Esophagus squamous epithelium (tissue), 5 donors: Measurements from ENCODE around the gene CD44. TPM values are rescaled to one million over a fixed set of nuclear protein-coding genes. Genes with fewer than 3 reads are reported as not detected.

Source experiments
- DNase-seq: peaks from one replicate; lab custom pipeline; 2025; lab: John Stamatoyannopoulos, UW
- H3K27ac ChIP-seq, 4 donors: fragments of 200-600 bp; sonication (generic); one replicate each; pipeline ENCODE4 v1.5.1; 2016 to 2019; ENCODE audit warnings: mild to moderate bottlenecking in 1 of 4
- H3K27me3 ChIP-seq, 4 donors: fragments of 200-600 bp; sonication (generic); 1 replicate in 3 of 4; 2 replicates in 1 of 4; pipeline versions ENCODE4 v1.5.1 to v1.6.0; 2017 to 2021; ENCODE audit warnings: antibody characterized with exemption in 1 of 4
- H3K36me3 ChIP-seq, 3 donors: fragments of 200-600 bp; sonication (generic); one replicate each; pipeline ENCODE4 v1.5.1; 2016 to 2019
- H3K4me1 ChIP-seq, 3 donors: fragments of 200-600 bp; sonication (generic); one replicate each; pipeline ENCODE4 v1.5.1; 2017 to 2019
- H3K4me3 ChIP-seq, 4 donors: fragments of 200-600 bp; sonication (generic); 1 replicate in 3 of 4; 2 replicates in 1 of 4; pipeline ENCODE4 v1.5.1; 2016 to 2019; ENCODE audit warnings: mild to moderate bottlenecking in 2 of 4, moderate library complexity in 1 of 4
- H3K9me3 ChIP-seq, 3 donors: fragments of 200-600 bp; sonication (generic); one replicate each; pipeline ENCODE4 v1.5.1; 2016 to 2019
- POLR2A ChIP-seq, 4 donors: fragments of 450-650 bp; IDR thresholded peaks; one replicate each; pipeline ENCODE4 v1.6.1; 2017; ENCODE audit warnings: antibody characterized with exemption in 4 of 4, mild to moderate bottlenecking in 4 of 4, moderate library complexity in 3 of 4
- WGBS, 2 donors: methylation state at CpG; one replicate each; pipeline ENCODE4 v1.1.5; 2018; 5-methylcytosine and 5-hydroxymethylcytosine counted together
- intact Hi-C: fragments of 100-400 bp; cut with DNase I; formaldehyde crosslinking; loops from one replicate; pipeline ENCODE4 v1.15.0; 2022
- total RNA-seq, 4 donors: library from RNA; depleted of rRNA; stranded (reverse); fragments of >200 nt; gene quantifications; one replicate each; pipeline ENCODE4 v1.1.0, GENCODE V29; 2016
- TF ChIP-seq, protein P1 (sequence below), 6 experiments: fragments of 450-650 bp in 4 of 6; fragments of 200-600 bp in 2 of 6; sonication (generic) in 2 of 6; IDR thresholded peaks; one replicate each; pipeline ENCODE4 v1.5.1; 2016 to 2019; ENCODE audit warnings: antibody characterized with exemption in 6 of 6, mild to moderate bottlenecking in 4 of 6, moderate library complexity in 4 of 6
- donor health status: DM: yes; HTN: yes; CAD: no.

CD44 gene
- total RNA-seq, 4 donors from 2014 or later, result 418 to 565 (median 463) TPM

DNA sequence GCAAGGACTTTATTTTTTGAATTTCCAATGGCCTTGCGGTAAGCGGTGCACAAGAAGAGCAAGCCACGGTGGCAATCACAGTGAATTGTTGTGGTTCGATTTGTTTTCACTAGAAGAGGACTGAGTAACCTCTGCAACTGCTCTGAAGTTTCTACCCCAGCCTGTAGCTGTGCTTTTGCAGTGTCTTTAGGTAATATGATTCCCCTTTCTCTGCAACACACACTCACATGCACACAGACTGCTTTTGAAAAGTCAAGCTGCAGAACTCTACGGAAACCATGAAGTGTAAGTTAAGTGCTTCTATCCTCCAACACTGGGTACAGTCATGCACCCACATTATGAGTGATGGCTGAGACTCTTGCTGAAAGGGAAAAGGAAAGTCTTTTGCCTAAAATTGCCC is 38.4 kb downstream of the CD44 start:
- intact Hi-C loops, result no loop called here
- Histone ChIP-seq H3K27me3 (no peaks in the 10 kb centered on the region), H3K36me3 (peaks cover 12 to 52% (median 14%) of the 10 kb centered on the region in 3 donors), H3K27ac (peak overlapping the region in 3 of 4 donors; percentile 17 to 78 (median 67)), H3K4me1 (peaks cover 51 to 94% (median 54%) of the 10 kb centered on the region in 3 donors), H3K9me3 (no peaks in the 10 kb centered on the region), H3K4me3 (no peak overlapping the region)
- no peak for DNase-seq
- 60 to 73% methylated on average over 5 of the region's 5 CpGs for WGBS, 2 donors
- TF ChIP-seq, protein P1, sequence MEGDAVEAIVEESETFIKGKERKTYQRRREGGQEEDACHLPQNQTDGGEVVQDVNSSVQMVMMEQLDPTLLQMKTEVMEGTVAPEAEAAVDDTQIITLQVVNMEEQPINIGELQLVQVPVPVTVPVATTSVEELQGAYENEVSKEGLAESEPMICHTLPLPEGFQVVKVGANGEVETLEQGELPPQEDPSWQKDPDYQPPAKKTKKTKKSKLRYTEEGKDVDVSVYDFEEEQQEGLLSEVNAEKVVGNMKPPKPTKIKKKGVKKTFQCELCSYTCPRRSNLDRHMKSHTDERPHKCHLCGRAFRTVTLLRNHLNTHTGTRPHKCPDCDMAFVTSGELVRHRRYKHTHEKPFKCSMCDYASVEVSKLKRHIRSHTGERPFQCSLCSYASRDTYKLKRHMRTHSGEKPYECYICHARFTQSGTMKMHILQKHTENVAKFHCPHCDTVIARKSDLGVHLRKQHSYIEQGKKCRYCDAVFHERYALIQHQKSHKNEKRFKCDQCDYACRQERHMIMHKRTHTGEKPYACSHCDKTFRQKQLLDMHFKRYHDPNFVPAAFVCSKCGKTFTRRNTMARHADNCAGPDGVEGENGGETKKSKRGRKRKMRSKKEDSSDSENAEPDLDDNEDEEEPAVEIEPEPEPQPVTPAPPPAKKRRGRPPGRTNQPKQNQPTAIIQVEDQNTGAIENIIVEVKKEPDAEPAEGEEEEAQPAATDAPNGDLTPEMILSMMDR (IDR thresholded peaks at IDR 0.05), result no peak

DNA sequence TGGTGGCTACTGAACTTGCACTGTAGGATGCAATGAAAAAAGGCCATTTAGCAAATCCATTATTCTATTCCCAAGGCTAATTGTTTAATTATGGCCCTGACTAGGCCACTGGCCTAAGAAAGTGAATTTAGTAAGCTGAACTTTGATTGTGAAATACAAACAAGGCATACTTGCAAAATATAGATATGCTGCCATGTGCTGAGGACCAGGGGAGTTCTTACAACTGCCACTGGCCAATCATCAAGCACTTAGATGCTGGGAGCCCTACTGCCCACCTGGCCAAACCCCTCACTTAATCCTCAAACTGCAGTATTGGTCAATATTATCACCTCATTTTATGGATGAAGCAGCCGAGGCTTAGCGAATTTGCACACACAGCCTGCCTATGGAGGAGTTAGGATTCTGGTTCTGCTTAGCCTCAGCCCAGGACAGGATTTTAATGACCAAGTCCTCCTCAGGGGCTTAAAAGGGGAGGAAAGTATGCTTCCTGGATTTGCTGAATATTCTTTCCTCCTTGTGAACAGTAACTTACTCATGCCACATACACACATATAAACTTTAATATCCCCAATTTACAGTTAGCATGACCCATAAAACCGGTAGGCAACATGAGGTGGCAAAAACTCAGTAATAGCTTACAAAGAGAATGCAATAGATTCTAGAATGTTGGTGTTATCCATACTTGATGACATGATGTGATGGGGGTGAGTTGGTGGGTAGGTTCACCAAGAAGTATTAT is 39.3 kb downstream of the CD44 start:
- Histone ChIP-seq H3K9me3 (no peaks in the 10 kb centered on the region), H3K36me3 (peaks cover 12 to 61% (median 14%) of the 10 kb centered on the region in 3 donors), H3K27ac (peak overlapping the region; percentile 60 to 78 (median 65)), H3K27me3 (no peaks in the 10 kb centered on the region), H3K4me3 (no peak overlapping the region), H3K4me1 (peaks cover 44 to 94% (median 46%) of the 10 kb centered on the region in 3 donors)
- TF ChIP-seq, protein P1 (IDR thresholded peaks at IDR 0.05), result no peak
- no peak for TF ChIP-seq POLR2A (IDR thresholded peaks at IDR 0.05)
- intact Hi-C loops, result no loop called here
- 65 to 69% methylated on average over 3 of the region's 3 CpGs for WGBS, 2 donors
- no peak for DNase-seq

DNA sequence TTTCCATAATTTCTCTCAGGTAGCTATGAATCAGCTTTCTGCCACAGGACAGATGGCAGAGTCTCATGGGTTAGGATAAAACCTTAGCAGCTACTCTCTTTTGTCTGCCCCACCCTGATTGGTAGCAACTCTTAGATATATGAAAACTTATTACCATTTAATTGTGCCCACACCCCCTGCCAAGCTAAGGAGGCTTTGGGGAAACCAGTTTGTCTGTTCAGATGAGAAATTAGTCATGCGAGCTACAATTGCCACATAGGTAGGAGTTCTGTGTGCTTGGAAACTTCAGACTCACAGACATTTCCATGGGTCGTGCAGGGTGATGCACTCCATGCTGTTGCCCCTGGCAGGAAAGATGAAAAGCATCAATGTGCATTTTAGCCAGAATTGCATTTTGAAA is 39.9 kb downstream of the CD44 start:
- H3K36me3 ChIP-seq, result peaks cover 12 to 67% (median 14%) of the 10 kb centered on the region in 3 donors
- WGBS, 2 donors, result 47 to 52% methylated on average over 2 of the region's 2 CpGs
- H3K4me1 ChIP-seq, result peaks cover 38 to 93% (median 39%) of the 10 kb centered on the region in 3 donors
- peak overlapping the region; percentile 60 to 78 (median 65) for H3K27ac ChIP-seq
- DNase-seq, result no peak
- intact Hi-C loops, result no loop called here
- no peak overlapping the region for H3K4me3 ChIP-seq
- TF ChIP-seq POLR2A (IDR thresholded peaks at IDR 0.05), result no peak
- TF ChIP-seq, protein P1 (IDR thresholded peaks at IDR 0.05), result no peak
- no peaks in the 10 kb centered on the region for H3K27me3 ChIP-seq
- no peaks in the 10 kb centered on the region for H3K9me3 ChIP-seq

DNA sequence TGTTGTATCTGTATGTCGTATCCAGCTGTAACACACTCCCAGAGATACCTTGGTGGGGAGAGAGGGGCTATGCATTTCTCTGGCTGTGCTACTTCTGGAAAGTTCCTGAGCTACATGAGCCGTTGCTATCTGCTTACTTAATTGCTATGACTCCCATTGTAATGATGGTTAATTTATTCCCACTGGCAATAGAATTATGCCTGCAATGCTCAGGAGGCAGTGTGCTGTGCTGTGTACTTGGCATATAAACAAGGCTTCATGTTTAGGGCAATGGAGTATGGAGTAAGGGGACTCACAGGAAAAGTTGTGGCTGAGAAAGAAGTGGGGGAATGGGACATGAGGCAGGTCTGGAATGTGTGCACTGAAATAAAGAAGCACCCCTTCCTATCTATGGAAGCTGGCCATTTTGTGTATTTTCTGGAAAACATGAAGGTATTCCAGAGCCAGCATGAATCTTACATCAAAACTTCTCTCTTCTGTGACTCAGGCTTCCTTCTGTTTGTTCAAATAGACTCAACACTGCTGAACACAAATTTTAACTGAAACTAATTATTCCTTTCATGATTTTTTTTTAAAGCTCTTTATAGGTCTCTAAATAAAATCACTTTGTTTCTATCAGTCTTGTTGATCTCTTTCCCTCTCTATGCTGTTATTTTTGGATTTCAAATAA is 40.6 kb downstream of the CD44 start:
- no peaks in the 10 kb centered on the region for H3K27me3 ChIP-seq
- peaks cover 12 to 74% (median 14%) of the 10 kb centered on the region in 3 donors for H3K36me3 ChIP-seq
- 43 to 46% methylated on average over 2 of the region's 2 CpGs for WGBS, 2 donors
- peak overlapping the region; percentile 24 to 78 (median 56) for H3K27ac ChIP-seq
- H3K4me1 ChIP-seq, result peaks cover 31 to 86% (median 32%) of the 10 kb centered on the region in 3 donors
- intact Hi-C loops, result no loop called here
- H3K9me3 ChIP-seq, result no peaks in the 10 kb centered on the region
- no peak for DNase-seq
- H3K4me3 ChIP-seq, result no peak overlapping the region
- TF ChIP-seq POLR2A (IDR thresholded peaks at IDR 0.05), result no peak
- TF ChIP-seq, protein P1 (IDR thresholded peaks at IDR 0.05), result no peak
